IMR-90 (cell line): ENCODE results near the gene SEMA3G. TPM values are rescaled to one million over a fixed set of nuclear protein-coding genes. Genes with fewer than 3 reads are reported as not detected.

Experiments
- ATAC-seq: fragments of 200-7000 bp; cut with Tn5 transposase; 2 replicates; pipeline ENCODE4 v1.9.1; 2020; ENCODE audit warnings: low read depth, mild to moderate bottlenecking, moderate library complexity
- BruUV-seq: library from RNA; stranded (reverse); fragments of 400-500 nt; replicated peaks from 2 replicates; lab custom pipeline; 2021; lab: Mats Ljungman, UMichigan
- CTCF ChIA-PET: fragments of 300-600 bp; formaldehyde crosslinking; extraction: SDS; loops from one replicate; lab custom pipeline; 2021; ENCODE audit warnings: antibody characterized with exemption; lab: Yijun Ruan, JAX
- POLR2A ChIA-PET: fragments of 300-600 bp; sonication (Branson Sonifier 250); formaldehyde crosslinking; loops from one replicate; lab custom pipeline; 2022; ENCODE audit warnings: antibody characterized with exemption; ENCODE audit not compliant: unreplicated experiment; lab: Charles Lee
- DNase-seq: peaks from one replicate; pipeline ENCODE4 v3.0.0; 2013
- H2AFZ ChIP-seq: replicated peaks from 2 replicates; pipeline ENCODE3; 2013; ENCODE audit warnings: low read length, mild to moderate bottlenecking; ENCODE audit not compliant: poor library complexity
- H2AK5ac ChIP-seq: 2 replicates; pipeline ENCODE4 v1.6.1; 2013; ENCODE audit warnings: low read depth, low read length, inconsistent platforms
- H2AK9ac ChIP-seq: replicated peaks from 2 replicates; pipeline ENCODE3; 2013; ENCODE audit warnings: mild to moderate bottlenecking, low read depth, low read length, moderate library complexity; ENCODE audit not compliant: poor library complexity
- H2BK120ac ChIP-seq: 2 replicates; pipeline ENCODE4 v1.6.1; 2013; ENCODE audit warnings: low read depth, low read length, inconsistent platforms
- H2BK15ac ChIP-seq: 3 replicates; pipeline ENCODE4 v1.6.1; 2013; ENCODE audit warnings: low read depth, low read length, inconsistent platforms
- H2BK20ac ChIP-seq: 2 replicates; pipeline ENCODE4 v1.6.1; 2013; ENCODE audit warnings: low read depth, mild to moderate bottlenecking, inconsistent platforms, low read length, moderate library complexity
- H2BK5ac ChIP-seq: 2 replicates; pipeline ENCODE4 v1.6.1; 2013; ENCODE audit warnings: mild to moderate bottlenecking, low read depth, low read length, inconsistent platforms; ENCODE audit not compliant: poor library complexity, severe bottlenecking
- H3K14ac ChIP-seq: replicated peaks from 2 replicates; pipeline ENCODE4 v1.6.1; 2013; ENCODE audit warnings: low read depth, low read length, inconsistent platforms
- H3K18ac ChIP-seq: 2 replicates; pipeline ENCODE4 v1.6.1; 2013; ENCODE audit warnings: low read depth, low read length, control low read depth
- H3K23ac ChIP-seq: 2 replicates; pipeline ENCODE4 v1.6.1; 2013; ENCODE audit warnings: low read depth, low read length, inconsistent platforms
- H3K27ac ChIP-seq: 2 replicates; pipeline ENCODE4 v1.5.1; 2013; ENCODE audit warnings: mild to moderate bottlenecking, control low read depth, low read length; ENCODE audit not compliant: insufficient read depth
- H3K27me3 ChIP-seq: 2 replicates; pipeline ENCODE4 v1.6.1; 2013; ENCODE audit warnings: low read length; ENCODE audit not compliant: control insufficient read depth, insufficient read depth
- H3K36me3 ChIP-seq: 2 replicates; pipeline ENCODE4 v1.6.1; 2013; ENCODE audit warnings: low read length, mixed read lengths; ENCODE audit not compliant: control insufficient read depth, insufficient read depth
- H3K4ac ChIP-seq: 2 replicates; pipeline ENCODE4 v1.6.1; 2013; ENCODE audit warnings: low read depth, low read length, inconsistent platforms
- H3K4me1 ChIP-seq: 2 replicates; pipeline ENCODE4 v1.6.1; 2013; ENCODE audit warnings: low read length, mixed read lengths; ENCODE audit not compliant: control insufficient read depth, insufficient read depth
- H3K4me2 ChIP-seq: 2 replicates; pipeline ENCODE4 v1.6.1; 2013; ENCODE audit warnings: low read depth, mild to moderate bottlenecking, control low read depth, low read length, moderate library complexity
- H3K4me3 ChIP-seq: 2 replicates; pipeline ENCODE4 v1.5.1; 2013; ENCODE audit warnings: low read depth, mild to moderate bottlenecking, control low read depth, low read length, moderate library complexity; ENCODE audit not compliant: insufficient read depth
- H3K56ac ChIP-seq: 2 replicates; pipeline ENCODE4 v1.6.1; 2013; ENCODE audit warnings: low read length, inconsistent platforms; ENCODE audit not compliant: insufficient read depth; ENCODE audit errors: extremely low read depth
- H3K79me1 ChIP-seq, 2 experiments: 2 replicates each; pipeline ENCODE4 v1.6.1; 2013; ENCODE audit warnings: low read length in 2 of 2, inconsistent platforms in 1 of 2, low read depth in 1 of 2
- H3K9ac ChIP-seq: 2 replicates; pipeline ENCODE4 v1.6.1; 2013; ENCODE audit warnings: low read depth, low read length, control low read depth
- H3K9me1 ChIP-seq: 2 replicates; pipeline ENCODE4 v1.6.1; 2013; ENCODE audit warnings: low read length, inconsistent platforms; ENCODE audit not compliant: insufficient read depth
- H3K9me3 ChIP-seq: 2 replicates; pipeline ENCODE4 v1.6.1; 2013; ENCODE audit warnings: low read length; ENCODE audit not compliant: control insufficient read depth, insufficient read depth
- H4K20me1 ChIP-seq: 2 replicates; pipeline ENCODE4 v1.6.1; 2013; ENCODE audit warnings: low read length, inconsistent platforms; ENCODE audit not compliant: insufficient read depth
- H4K5ac ChIP-seq: 2 replicates; pipeline ENCODE4 v1.6.1; 2013; ENCODE audit warnings: mild to moderate bottlenecking, low read depth, low read length, control low read depth
- H4K8ac ChIP-seq, 2 experiments: 2 replicates each; pipeline ENCODE4 v1.6.1; 2013; ENCODE audit warnings: low read depth in 2 of 2, low read length in 2 of 2, control low read depth in 1 of 2, inconsistent platforms in 1 of 2
- H4K91ac ChIP-seq: 2 replicates; pipeline ENCODE4 v1.6.1; 2013; ENCODE audit warnings: low read depth, low read length, inconsistent platforms; ENCODE audit not compliant: insufficient read depth
- CEBPB ChIP-seq: IDR thresholded peaks from 2 replicates; pipeline ENCODE4 v1.6.1; 2012; ENCODE audit warnings: low read depth, low read length, improper control_type of control experiment
- CTCF ChIP-seq: conservative IDR thresholded peaks from 2 replicates; pipeline ENCODE4 v1.5.1; 2012; ENCODE audit warnings: mild to moderate bottlenecking, low read depth, low read length, improper control_type of control experiment
- MAFK ChIP-seq: IDR thresholded peaks from 2 replicates; pipeline ENCODE4 v1.6.1; 2012; ENCODE audit warnings: low read depth, low read length, improper control_type of control experiment
- NFE2L2 ChIP-seq: fragments of 150-350 bp; IDR thresholded peaks from 2 replicates; pipeline ENCODE4 v1.6.1; 2016; ENCODE audit warnings: low read depth, mild to moderate bottlenecking, low read length
- WGBS, 2 experiments: methylation state at CpG; one replicate each; pipeline versions ENCODE4 v1.1.5 to v1.1.7; 2013; ENCODE audit warnings: missing lambda C conversion rate in 2 of 2; ENCODE audit not compliant: insufficient read length in 1 of 2; ENCODE audit errors: extremely low coverage in 2 of 2; 5-methylcytosine and 5-hydroxymethylcytosine counted together
- dilution Hi-C: fragments of 300-500 bp; cut with HindIII; formaldehyde crosslinking; loops from one replicate; pipeline ENCODE4 v1.14.3; 2018; ENCODE audit warnings: low sequenced_read_pairs; ENCODE audit not compliant: unreplicated experiment
- in situ Hi-C: fragments of 300-500 bp; cut with MboI; formaldehyde crosslinking; loops from 3 replicates; pipeline ENCODE4 v1.14.3; 2019; ENCODE audit warnings: low sequenced_read_pairs, inconsistent platforms, mixed read lengths
- intact Hi-C: fragments of 100-400 bp; cut with micrococcal nuclease; formaldehyde crosslinking; loops from 2 replicates; pipeline ENCODE4 v1.10.0; 2022
- polyA plus RNA-seq, 3 experiments: library from polyadenylated mRNA; depleted of rRNA; stranded (reverse); fragments of >200 nt; gene quantifications; 2 replicates each; pipeline ENCODE4 v1.2.3, GENCODE V29; 2012; ENCODE audit warnings: low replicate concordance in 1 of 3
- total RNA-seq: library from RNA; depleted of rRNA; stranded (reverse); fragments of >200 nt; gene quantifications from 2 replicates; pipeline ENCODE4 v1.2.3, GENCODE V29; 2012

Gene SEMA3G
- total and polyA plus RNA-seq, 2 of the 4 experiments (the other 2 are of a cell fraction): 0.07 TPM; not detected in 1

- H4K8ac ChIP-seq: no peak overlapping the region
- dilution Hi-C loops: no loop called here
- no peaks in the 10 kb centered on the region for H3K79me1 ChIP-seq
- no peak overlapping the region for H4K91ac ChIP-seq
- POLR2A ChIA-PET: no interaction called here
- H2AK9ac ChIP-seq: no peak overlapping the region
- ATAC-seq (no peak), DNase-seq (no peak)
- no peak overlapping the region for H3K4ac ChIP-seq
- WGBS, 2 experiments: 45% methylated on average over 3 of the region's 9 CpGs; no CpG with 5 or more reads in 1 of the 2 experiments
- no peak overlapping the region for H3K27ac ChIP-seq
- H2AK5ac ChIP-seq: no peak overlapping the region
- H3K9me1 ChIP-seq: no peaks in the 10 kb centered on the region
- no peak overlapping the region for H3K9ac ChIP-seq
- H3K14ac ChIP-seq: no peak overlapping the region
- H2BK5ac ChIP-seq: no peak overlapping the region
- TF ChIP-seq CTCF (no peak), MAFK (no peak), CEBPB (no peak), NFE2L2 (no peak)
- no peak overlapping the region for H2BK15ac ChIP-seq
- no TSS peak for BruUV-seq
- H3K4me2 ChIP-seq: no peak overlapping the region
- H3K27me3 ChIP-seq: peaks cover 3% of the 10 kb centered on the region
- no peak overlapping the region for H3K56ac ChIP-seq
- no peak overlapping the region for H2AFZ ChIP-seq
- 0 out of 2 replicates have a peak, but pooled peaks cover 4% of the 10 kb centered on the region for H4K20me1 ChIP-seq
- H3K36me3 ChIP-seq: no peaks in the 10 kb centered on the region
- intact Hi-C loops: no loop called here
- no peaks in the 10 kb centered on the region for H3K4me1 ChIP-seq
- no peak overlapping the region for H4K5ac ChIP-seq
- CTCF ChIA-PET: interaction anchor here (1.2 kb wide), 1 partner anchor 13 kb away, joined by 3 read pairs; no protein-coding TSS in a partner anchor
- H3K18ac ChIP-seq: no peak overlapping the region
- in situ Hi-C loops: no loop called here
- no peaks in the 10 kb centered on the region for H3K9me3 ChIP-seq
- H2BK120ac ChIP-seq: no peak overlapping the region
- no peak overlapping the region for H3K4me3 ChIP-seq
- H3K23ac ChIP-seq: no peak overlapping the region
- H2BK20ac ChIP-seq: no peak overlapping the region
Observed at GRCh38 chr3:52384019-52384761, 60.7 kb downstream of the SEMA3G start.
